ENCODE data around the gene MAPK8IP1.

DNA sequence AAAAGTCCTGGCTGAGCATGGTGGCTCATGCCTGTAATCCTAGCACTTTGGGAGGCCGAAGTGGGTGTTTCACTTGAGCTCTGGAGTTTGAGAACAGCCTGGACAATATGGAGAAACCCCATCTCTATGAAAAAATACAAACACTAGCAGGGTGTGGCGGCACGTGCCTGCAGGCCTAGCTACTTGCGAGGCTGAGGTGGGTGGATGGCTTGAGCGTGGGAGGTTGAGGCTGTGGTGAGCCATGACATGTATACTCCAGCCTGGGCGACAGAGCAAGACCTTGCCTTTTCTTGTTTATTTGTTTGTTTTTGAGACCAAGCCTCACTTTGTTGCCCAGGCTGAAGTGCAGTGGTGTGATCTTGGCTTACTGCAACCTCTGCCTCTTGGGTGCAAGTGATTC lies 46.2 kb upstream of the MAPK8IP1 start:
- TF ChIP-seq, protein P1, sequence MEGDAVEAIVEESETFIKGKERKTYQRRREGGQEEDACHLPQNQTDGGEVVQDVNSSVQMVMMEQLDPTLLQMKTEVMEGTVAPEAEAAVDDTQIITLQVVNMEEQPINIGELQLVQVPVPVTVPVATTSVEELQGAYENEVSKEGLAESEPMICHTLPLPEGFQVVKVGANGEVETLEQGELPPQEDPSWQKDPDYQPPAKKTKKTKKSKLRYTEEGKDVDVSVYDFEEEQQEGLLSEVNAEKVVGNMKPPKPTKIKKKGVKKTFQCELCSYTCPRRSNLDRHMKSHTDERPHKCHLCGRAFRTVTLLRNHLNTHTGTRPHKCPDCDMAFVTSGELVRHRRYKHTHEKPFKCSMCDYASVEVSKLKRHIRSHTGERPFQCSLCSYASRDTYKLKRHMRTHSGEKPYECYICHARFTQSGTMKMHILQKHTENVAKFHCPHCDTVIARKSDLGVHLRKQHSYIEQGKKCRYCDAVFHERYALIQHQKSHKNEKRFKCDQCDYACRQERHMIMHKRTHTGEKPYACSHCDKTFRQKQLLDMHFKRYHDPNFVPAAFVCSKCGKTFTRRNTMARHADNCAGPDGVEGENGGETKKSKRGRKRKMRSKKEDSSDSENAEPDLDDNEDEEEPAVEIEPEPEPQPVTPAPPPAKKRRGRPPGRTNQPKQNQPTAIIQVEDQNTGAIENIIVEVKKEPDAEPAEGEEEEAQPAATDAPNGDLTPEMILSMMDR (IDR thresholded peaks at IDR 0.05), result no peak
- TF ChIP-seq EP300 (IDR thresholded peaks at IDR 0.05), result no peak
- no peak for TF ChIP-seq POLR2AphosphoS5 (IDR thresholded peaks at IDR 0.05)

All from sigmoid colon (tissue), 4 donors.